Measurements from ENCODE around the gene SPEM3. TPM values are rescaled to one million over a fixed set of nuclear protein-coding genes. Genes with fewer than 3 reads are reported as not detected.

The SPEM3 gene
- polyA plus RNA-seq, 3 donors: not detected

GRCh38 chr17:7409716-7410115 is 18.9 kb upstream of the SPEM3 start:
- Histone ChIP-seq H3K4me3 (replicated peaks in 1 of 3; ENCODE audit: low read depth in 2 of 3, low read length in 3 of 3) (no peak overlapping the region), H3K9me3 (replicated peaks in 1 of 2; ENCODE audit: control insufficient read depth in 1 of 2, insufficient read depth in 1 of 2, low read length in 2 of 2) (no peaks in the 10 kb centered on the region), H3K36me3 (replicated peaks in 1 of 2; ENCODE audit: control insufficient read depth in 1 of 2, insufficient read depth in 2 of 2, low read length in 2 of 2) (no peaks in the 10 kb centered on the region), H3K27me3 (ENCODE audit: control insufficient read depth in 2 of 2, insufficient read depth in 2 of 2, low read length in 2 of 2) (peaks cover 4 to 37% of the 10 kb centered on the region in 2 donors), H3K27ac (ENCODE audit: low read depth in 1 of 2, low read length in 2 of 2) (no peak overlapping the region), H3K4me2 (replicated peaks; ENCODE audit: extremely low read depth, low read length, poor library complexity, severe bottlenecking) (no peak overlapping the region), H4K20me1 (ENCODE audit: insufficient read depth, low read length) (no peaks in the 10 kb centered on the region), H2AFZ (ENCODE audit: insufficient read depth, low read depth, low read length, poor library complexity, severe bottlenecking) (no peak overlapping the region), H3K9ac (ENCODE audit: insufficient read depth, low read length, poor library complexity, severe bottlenecking) (no peak overlapping the region), H3K4me1 (ENCODE audit: control insufficient read depth in 1 of 2, insufficient read depth in 2 of 2, low read length in 2 of 2) (peaks cover 4 to 9% of the 10 kb centered on the region in 2 donors), H3K79me2 (ENCODE audit: insufficient read depth, low read length) (no peaks in the 10 kb centered on the region)
- 100% methylated on average over 6 of the region's 6 CpGs for WGBS (ENCODE audit: insufficient coverage)
- intact Hi-C loops (cut with micrococcal nuclease): loop anchor here in 1 of 2 donors (10.0 kb wide), 1 partner anchor 195 kb away; the partner anchor contains the start of genes ACADVL and DLG4
- no peak for DNase-seq
- Mint-ChIP-seq H3K9me3 (peaks cover 0 to 8% (median 3%) of the 10 kb centered on the region in 7 donors), H3K4me3 (peak overlapping the region in 1 of 2 donors; percentile 31), H3K4me1 (peaks cover 13% of the 10 kb centered on the region), H3K27ac (peak overlapping the region in 1 of 7 donors; percentile 10), H3K27me3 (ENCODE audit: low read depth in 3 of 3) (peaks cover 37 to 50% (median 46%) of the 10 kb centered on the region in 3 donors), H3K36me3 (peaks cover 0 to 5% of the 10 kb centered on the region in 2 donors)
- no peak for TF ChIP-seq CTCF (IDR thresholded peaks at IDR 0.05)

GRCh38 chr17:7410634-7411426 is 17.8 kb upstream of the SPEM3 start:
- Histone ChIP-seq H3K4me1 (ENCODE audit: control insufficient read depth in 1 of 2, insufficient read depth in 2 of 2, low read length in 2 of 2) (no peaks in the 10 kb centered on the region), H3K4me2 (replicated peaks; ENCODE audit: extremely low read depth, low read length, poor library complexity, severe bottlenecking) (no peak overlapping the region), H4K20me1 (ENCODE audit: insufficient read depth, low read length) (no peaks in the 10 kb centered on the region), H3K4me3 (replicated peaks in 1 of 3; ENCODE audit: low read depth in 2 of 3, low read length in 3 of 3) (no peak overlapping the region), H3K79me2 (ENCODE audit: insufficient read depth, low read length) (no peaks in the 10 kb centered on the region), H3K9me3 (replicated peaks in 1 of 2; ENCODE audit: control insufficient read depth in 1 of 2, insufficient read depth in 1 of 2, low read length in 2 of 2) (no peaks in the 10 kb centered on the region), H3K9ac (ENCODE audit: insufficient read depth, low read length, poor library complexity, severe bottlenecking) (no peak overlapping the region), H3K27ac (ENCODE audit: low read depth in 1 of 2, low read length in 2 of 2) (no peak overlapping the region), H2AFZ (ENCODE audit: insufficient read depth, low read depth, low read length, poor library complexity, severe bottlenecking) (no peak overlapping the region), H3K27me3 (ENCODE audit: control insufficient read depth in 2 of 2, insufficient read depth in 2 of 2, low read length in 2 of 2) (peaks cover 2 to 27% of the 10 kb centered on the region in 2 donors), H3K36me3 (replicated peaks in 1 of 2; ENCODE audit: control insufficient read depth in 1 of 2, insufficient read depth in 2 of 2, low read length in 2 of 2) (no peaks in the 10 kb centered on the region)
- H3K27me3 Mint-ChIP-seq (ENCODE audit: low read depth in 3 of 3): peaks cover 30 to 43% (median 36%) of the 10 kb centered on the region in 3 donors
- H3K27ac Mint-ChIP-seq: no peak overlapping the region
- peaks cover 0 to 2% of the 10 kb centered on the region in 2 donors for H3K36me3 Mint-ChIP-seq
- intact Hi-C loops (cut with micrococcal nuclease): no loop called here
- peaks cover 0 to 4% (median 0%) of the 10 kb centered on the region in 7 donors for H3K9me3 Mint-ChIP-seq
- peaks cover 7% of the 10 kb centered on the region for H3K4me1 Mint-ChIP-seq
- DNase-seq: no peak
- no peak overlapping the region for H3K4me3 Mint-ChIP-seq
- 94% methylated on average over 23 of the region's 25 CpGs for WGBS (ENCODE audit: insufficient coverage)
- no peak for TF ChIP-seq CTCF (IDR thresholded peaks at IDR 0.05)
